HG03378 (cell line): ENCODE results near the gene DES.

Source experiments
- ATAC-seq: cut with Tn5 transposase; IDR thresholded peaks from one replicate; pipeline ENCODE4 v1.9.1; 2021; ENCODE audit warnings: mild to moderate bottlenecking, moderate library complexity; ENCODE audit not compliant: unreplicated experiment

Gene DES

DNA sequence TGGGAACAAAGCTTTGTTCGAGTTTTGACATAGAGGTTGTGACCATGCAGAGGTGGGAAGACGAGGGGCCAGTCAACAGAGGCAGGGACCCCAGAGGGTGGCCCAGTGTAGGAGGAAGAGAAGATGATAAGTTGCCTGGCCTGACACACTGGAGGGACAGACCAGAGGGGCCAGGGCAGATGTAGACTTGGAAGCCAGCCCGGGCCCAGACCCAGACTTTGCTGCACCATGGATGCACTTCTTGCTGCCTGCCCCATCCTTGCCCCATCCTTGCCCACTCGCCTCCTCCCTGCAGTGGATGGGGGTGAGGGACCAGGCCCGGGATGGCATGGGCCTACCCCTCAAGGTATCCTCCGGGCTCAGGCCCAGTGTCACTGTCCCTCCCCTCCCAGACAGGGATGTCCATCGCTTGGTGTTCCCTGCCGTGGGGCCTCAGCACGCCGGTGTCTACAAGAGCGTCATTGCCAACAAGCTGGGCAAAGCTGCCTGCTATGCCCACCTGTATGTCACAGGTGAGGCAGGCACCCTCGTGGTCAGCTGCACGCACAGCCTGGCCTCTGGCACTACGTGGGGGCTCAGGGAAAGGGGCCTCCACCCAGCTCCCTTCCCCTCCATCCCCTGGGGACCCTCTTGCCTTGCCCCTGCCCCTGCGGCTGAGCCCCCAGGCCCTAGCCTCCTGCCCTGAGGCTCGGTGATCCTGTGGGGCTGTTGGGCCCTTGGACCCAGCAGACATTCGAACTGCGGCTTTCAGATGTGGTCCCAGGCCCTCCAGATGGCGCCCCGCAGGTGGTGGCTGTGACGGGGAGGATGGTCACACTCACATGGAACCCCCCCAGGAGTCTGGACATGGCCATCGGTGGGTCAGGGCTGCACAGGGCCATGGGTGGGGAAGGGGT is 53.5 kb downstream of the DES start:
- no peak for ATAC-seq

DNA sequence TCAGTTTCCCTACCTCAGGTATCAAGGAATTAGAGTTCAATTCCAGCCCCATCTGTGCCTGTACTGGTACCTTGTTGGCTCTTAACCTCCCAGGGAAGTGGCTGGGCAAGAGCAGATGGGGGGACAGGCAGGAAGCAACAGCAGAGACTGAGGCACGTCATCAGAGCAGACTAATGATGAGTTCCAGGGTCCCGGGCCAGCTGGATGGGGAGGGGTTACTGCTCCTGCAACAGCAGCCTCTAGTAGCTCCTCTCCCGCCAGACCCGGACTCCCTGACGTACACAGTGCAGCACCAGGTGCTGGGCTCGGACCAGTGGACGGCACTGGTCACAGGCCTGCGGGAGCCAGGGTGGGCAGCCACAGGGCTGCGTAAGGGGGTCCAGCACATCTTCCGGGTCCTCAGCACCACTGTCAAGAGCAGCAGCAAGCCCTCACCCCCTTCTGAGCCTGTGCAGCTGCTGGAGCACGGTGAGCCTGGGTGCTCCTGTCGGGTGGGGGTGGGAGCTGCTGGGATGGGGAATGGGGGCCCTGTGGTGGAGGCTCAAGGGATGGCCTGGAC is 54.5 kb downstream of the DES start:
- ATAC-seq, result no peak

DNA sequence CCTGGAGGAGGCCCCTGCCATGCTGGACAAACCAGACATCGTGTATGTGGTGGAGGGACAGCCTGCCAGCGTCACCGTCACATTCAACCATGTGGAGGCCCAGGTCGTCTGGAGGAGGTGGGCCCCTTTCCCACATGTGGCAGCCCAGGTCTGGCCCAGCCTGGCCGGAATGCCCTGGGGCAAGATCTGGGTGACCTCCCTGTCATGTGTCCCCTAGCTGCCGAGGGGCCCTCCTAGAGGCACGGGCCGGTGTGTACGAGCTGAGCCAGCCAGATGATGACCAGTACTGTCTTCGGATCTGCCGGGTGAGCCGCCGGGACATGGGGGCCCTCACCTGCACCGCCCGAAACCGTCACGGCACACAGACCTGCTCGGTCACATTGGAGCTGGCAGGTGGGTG is 55.3 kb downstream of the DES start:
- ATAC-seq, result no peak

DNA sequence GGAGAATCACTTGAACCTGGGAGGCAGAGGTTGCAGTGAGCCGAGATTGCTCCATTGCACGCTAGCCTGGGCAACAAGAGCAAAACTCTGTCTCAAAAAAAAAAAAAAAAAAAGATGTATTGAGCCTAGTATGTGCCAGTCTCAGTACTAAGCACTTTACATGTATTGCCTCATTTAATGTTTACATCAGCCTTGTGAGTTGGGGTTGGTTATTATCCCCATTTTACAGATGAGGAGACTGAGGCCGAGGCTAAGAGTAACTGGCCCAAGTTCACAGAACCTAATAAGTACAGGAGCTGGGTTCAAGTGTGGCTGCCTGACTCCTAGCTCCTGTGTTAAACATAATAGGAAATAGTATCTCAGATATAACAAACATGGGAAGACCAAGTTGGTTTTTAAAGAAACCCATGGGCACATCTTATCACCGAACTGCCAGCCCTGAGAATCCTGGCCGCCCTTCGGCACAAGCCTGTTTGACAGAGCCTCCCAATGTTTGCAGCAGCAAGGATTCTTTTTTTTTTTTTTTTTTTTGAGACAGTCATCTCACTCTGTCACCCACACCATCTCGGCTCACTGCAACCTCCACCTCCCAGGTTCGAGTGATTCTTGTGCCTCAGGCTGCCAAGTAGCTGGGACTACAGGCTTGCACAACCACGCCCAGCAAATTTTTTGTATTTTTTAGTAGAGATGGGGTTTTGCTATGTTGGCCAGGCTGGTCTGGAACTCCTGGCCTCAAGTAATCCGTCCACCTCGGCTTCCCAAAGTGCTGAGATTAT is 56.3 kb downstream of the DES start:
- no peak for ATAC-seq

DNA sequence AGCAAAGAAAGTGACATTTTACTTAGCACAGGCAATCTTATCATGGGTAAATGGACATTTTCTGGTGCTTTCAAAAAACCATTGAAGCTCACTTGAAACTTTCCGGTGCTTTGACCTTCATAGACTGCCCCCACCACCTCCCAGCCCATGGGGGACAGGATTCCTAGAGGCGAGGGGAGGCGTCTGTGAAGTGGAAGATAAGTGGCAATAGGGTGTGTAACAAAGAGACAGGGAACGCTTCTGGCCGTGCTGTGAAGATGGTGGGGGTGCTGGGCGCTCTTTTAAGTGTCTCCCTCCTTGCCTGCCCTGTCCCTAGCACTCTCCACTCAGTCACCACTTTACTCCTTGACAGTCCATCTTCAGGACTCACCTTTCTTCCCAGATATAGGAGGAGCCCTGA is 57.1 kb downstream of the DES start:
- no peak for ATAC-seq

DNA sequence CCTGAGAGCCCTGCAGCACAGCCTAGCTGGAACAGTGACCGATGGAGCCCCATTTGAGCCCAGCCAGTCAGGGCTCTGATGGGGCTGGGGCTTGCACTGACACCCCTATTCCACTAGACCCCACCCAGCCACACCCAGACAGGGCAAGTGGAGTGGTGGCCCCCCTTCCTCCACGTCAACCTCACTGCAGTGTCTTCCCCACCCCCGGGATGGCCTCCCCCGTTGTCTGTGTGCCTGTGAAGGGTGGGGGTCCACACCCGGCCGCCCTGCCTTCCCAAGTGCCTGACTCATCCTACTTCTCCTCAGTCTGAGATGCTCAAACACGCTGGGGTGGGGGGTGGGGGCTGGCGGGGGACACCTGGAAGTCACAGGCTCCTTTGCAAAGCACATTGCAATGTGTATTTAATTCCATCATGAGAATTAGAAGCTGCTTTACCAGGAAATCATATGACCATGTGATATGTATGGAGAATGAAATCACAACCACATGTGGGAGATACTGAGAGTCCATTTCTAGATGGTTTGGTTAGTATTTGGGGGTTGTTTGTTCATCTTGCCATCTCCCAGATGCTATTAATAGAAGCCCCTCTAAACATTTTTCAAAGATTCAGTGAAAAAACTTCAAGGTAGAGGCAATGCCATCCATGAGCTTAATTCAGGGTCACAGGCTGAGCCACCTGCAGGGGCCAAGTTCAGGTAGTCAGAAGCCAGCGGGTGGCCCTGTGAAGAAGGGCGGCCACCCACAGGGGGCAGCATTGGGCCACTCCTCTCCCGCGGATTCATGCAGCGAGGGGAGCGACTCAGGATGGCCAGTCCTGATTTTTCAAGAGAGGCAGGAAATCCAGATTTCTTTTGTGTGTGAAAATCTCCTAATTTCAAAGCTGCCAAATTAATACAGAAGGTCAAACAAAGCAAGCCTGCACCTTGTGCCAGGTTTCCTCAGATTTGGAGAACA is 57.8 kb downstream of the DES start:
- no peak for ATAC-seq
